GM12891 (cell line): ENCODE results near the gene MARK3.

Source experiments
- PAX5 ChIP-seq: IDR thresholded peaks from 2 replicates; pipeline ENCODE4 v1.6.1; 2011; ENCODE audit warnings: low read length, moderate library complexity, mild to moderate bottlenecking; ENCODE audit not compliant: insufficient read depth, severe bottlenecking
- POLR2A ChIP-seq: IDR thresholded peaks from 2 replicates; pipeline ENCODE4 v1.6.1; 2011; ENCODE audit warnings: low read depth, low read length, control low read depth
- POLR2AphosphoS5 ChIP-seq: IDR thresholded peaks from 2 replicates; pipeline ENCODE4 v1.6.1; 2011; ENCODE audit warnings: low read depth, low read length, control low read depth
- SPI1 ChIP-seq: IDR thresholded peaks from 2 replicates; pipeline ENCODE4 v1.6.1; 2011; ENCODE audit warnings: low read depth, low read length, control low read depth
- TAF1 ChIP-seq: IDR thresholded peaks from 2 replicates; pipeline ENCODE4 v1.6.1; 2011; ENCODE audit warnings: low read depth, low read length, control low read depth

DNA sequence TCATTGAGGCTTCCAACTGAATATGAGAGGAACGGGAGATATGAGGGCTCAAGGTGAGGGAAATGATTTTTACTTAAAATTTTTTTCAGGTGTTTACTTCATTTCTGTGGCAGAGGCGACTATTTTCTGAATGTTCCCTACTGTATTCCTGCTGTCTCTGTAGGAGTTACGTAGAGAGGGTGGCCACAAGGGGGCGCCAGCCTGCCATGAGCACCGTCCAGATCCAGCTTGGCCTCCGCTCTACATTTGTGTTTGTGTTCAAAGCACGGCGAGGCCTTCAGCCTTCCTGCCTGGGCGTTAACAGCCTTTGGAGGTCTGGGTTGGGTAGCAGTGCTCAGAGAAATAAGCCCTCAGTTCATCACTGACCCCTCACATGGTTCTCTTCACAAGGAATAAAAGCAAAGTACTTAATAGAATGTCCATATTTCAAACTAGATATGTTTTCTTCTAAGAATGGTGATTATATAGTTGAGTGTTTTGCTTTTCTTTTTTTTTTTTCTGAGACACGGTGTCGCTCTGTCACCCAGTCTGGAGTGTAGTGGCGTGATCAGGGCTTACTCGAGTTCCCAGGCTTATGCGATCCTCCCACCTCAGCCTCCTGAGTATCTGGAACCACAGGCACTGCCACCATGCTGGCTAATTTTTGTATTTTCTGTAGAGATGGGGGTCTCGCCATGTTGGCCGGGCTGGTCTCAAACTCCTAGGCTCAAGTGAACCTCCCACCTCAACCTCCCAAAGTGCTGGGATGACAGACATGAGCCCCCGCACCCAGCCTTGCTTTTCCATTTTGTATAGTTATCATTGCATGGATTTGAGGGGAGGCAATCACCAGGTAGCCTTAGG lies 115.2 kb downstream of the MARK3 start:
- TF ChIP-seq POLR2AphosphoS5: no peak
- TF ChIP-seq POLR2A: no peak
- no peak for TF ChIP-seq TAF1
- TF ChIP-seq SPI1: no peak
- no peak for TF ChIP-seq PAX5
